Left ventricle myocardium inferior (tissue), 1 donor: ENCODE measurements around the gene TMIE. TPM values are rescaled to one million over a fixed set of nuclear protein-coding genes. Genes with fewer than 3 reads are reported as not detected.

Source experiments
- DNase-seq: peaks from one replicate; pipeline ENCODE4 v3.0.0-alpha.2; 2020
- H3K27ac ChIP-seq: fragments of 200-600 bp; replicated peaks from 2 replicates; pipeline ENCODE4 v1.8.0; 2021
- H3K27me3 ChIP-seq: fragments of 200-600 bp; 2 replicates; pipeline ENCODE4 v1.8.0; 2021; ENCODE audit warnings: low read depth
- H3K36me3 ChIP-seq: fragments of 200-600 bp; 2 replicates; pipeline ENCODE4 v1.8.0; 2021
- H3K4me1 ChIP-seq: fragments of 200-600 bp; 2 replicates; pipeline ENCODE4 v1.8.0; 2021
- H3K4me3 ChIP-seq: fragments of 200-600 bp; 2 replicates; pipeline ENCODE4 v1.8.0; 2021; ENCODE audit warnings: mild to moderate bottlenecking, moderate library complexity
- H3K9me3 ChIP-seq: fragments of 200-600 bp; replicated peaks from 2 replicates; pipeline ENCODE4 v1.8.0; 2021
- CTCF ChIP-seq: fragments of 200-600 bp; IDR thresholded peaks from 2 replicates; pipeline ENCODE4 v1.8.0; 2021; ENCODE audit warnings: antibody characterized with exemption, mild to moderate bottlenecking, borderline replicate concordance
- intact Hi-C: fragments of 100-400 bp; cut with micrococcal nuclease; formaldehyde crosslinking; loops from one replicate; pipeline ENCODE4 v1.11.0; 2022
- total RNA-seq: library from RNA; stranded (reverse); fragmentation: NEBNext Ultra II Directional; extraction: Animal tissue kit (Norgen Biotek cat#: 25700); gene quantifications from one replicate; pipeline ENCODE4 v1.2.1, GENCODE V29; 2021
- donor health status: DM: no; HTN: yes; CAD: no; lungs with severe emphysema.

Gene TMIE
- total RNA-seq, 1 donor from 2014 or later: 1.5 TPM

- H3K4me1 ChIP-seq: peaks cover 12% of the 10 kb centered on the region
- no peaks in the 10 kb centered on the region for H3K36me3 ChIP-seq
- no peak for DNase-seq
- intact Hi-C loops: loop anchor here (5.0 kb wide), 1 partner anchor 198 kb away; no protein-coding TSS in a partner anchor
- no peak for TF ChIP-seq CTCF
- H3K9me3 ChIP-seq: no peaks in the 10 kb centered on the region
- no peak overlapping the region for H3K4me3 ChIP-seq
- no peaks in the 10 kb centered on the region for H3K27me3 ChIP-seq
- H3K27ac ChIP-seq: no peak overlapping the region
Measured at GRCh38 chr3:46709721-46710120, 8.5 kb downstream of the TMIE start.

GRCh38 chr3:46710229-46710628 lies 9.0 kb downstream of the TMIE start:
- peaks cover 2% of the 10 kb centered on the region for H3K27me3 ChIP-seq
- H3K36me3 ChIP-seq: no peaks in the 10 kb centered on the region
- intact Hi-C loops: no loop called here
- no peak for DNase-seq
- no peak overlapping the region for H3K27ac ChIP-seq
- no peak overlapping the region for H3K4me3 ChIP-seq
- H3K9me3 ChIP-seq: no peaks in the 10 kb centered on the region
- peaks cover 7% of the 10 kb centered on the region for H3K4me1 ChIP-seq
- no peak for TF ChIP-seq CTCF

- no peak overlapping the region for H3K4me3 ChIP-seq
- H3K4me1 ChIP-seq: peaks cover 6% of the 10 kb centered on the region
- intact Hi-C loops: no loop called here
- no peak overlapping the region for H3K27ac ChIP-seq
- peaks cover 7% of the 10 kb centered on the region for H3K27me3 ChIP-seq
- no peaks in the 10 kb centered on the region for H3K9me3 ChIP-seq
- no peak for DNase-seq
- no peak for TF ChIP-seq CTCF
- H3K36me3 ChIP-seq: no peaks in the 10 kb centered on the region
Measured at GRCh38 chr3:46710671-46711295, 9.6 kb downstream of the TMIE start.

GRCh38 chr3:46711305-46711704 lies 10.1 kb downstream of the TMIE start:
- peaks cover 11% of the 10 kb centered on the region for H3K27me3 ChIP-seq
- DNase-seq: no peak
- intact Hi-C loops: no loop called here
- H3K27ac ChIP-seq: no peak overlapping the region
- H3K36me3 ChIP-seq: no peaks in the 10 kb centered on the region
- H3K4me1 ChIP-seq: peaks cover 6% of the 10 kb centered on the region
- H3K4me3 ChIP-seq: no peak overlapping the region
- TF ChIP-seq CTCF: no peak
- no peaks in the 10 kb centered on the region for H3K9me3 ChIP-seq

- no peaks in the 10 kb centered on the region for H3K9me3 ChIP-seq
- H3K36me3 ChIP-seq: no peaks in the 10 kb centered on the region
- no peak for TF ChIP-seq CTCF
- no peak overlapping the region for H3K27ac ChIP-seq
- peaks cover 13% of the 10 kb centered on the region for H3K27me3 ChIP-seq
- H3K4me3 ChIP-seq: no peak overlapping the region
- H3K4me1 ChIP-seq: peaks cover 6% of the 10 kb centered on the region
- DNase-seq: no peak
- intact Hi-C loops: no loop called here
Measured at GRCh38 chr3:46711760-46712159, 10.6 kb downstream of the TMIE start.
